ENCODE data around the gene SLC6A12. TPM values are rescaled to one million over a fixed set of nuclear protein-coding genes. Genes with fewer than 3 reads are reported as not detected.

The SLC6A12 gene
- polyA plus RNA-seq, 1 donor from 2014 or later: 0.15 TPM

- no peak overlapping the region for H3K4me3 ChIP-seq (ENCODE audit: low read length)
- no peak for TF ChIP-seq SMC3 (conservative IDR thresholded peaks at IDR 0.05; ENCODE audit: poor library complexity)
- TF ChIP-seq TAF1 (IDR thresholded peaks at IDR 0.05; ENCODE audit: low read depth): no peak
- TF ChIP-seq EP300 (conservative IDR thresholded peaks at IDR 0.05; ENCODE audit: poor library complexity, severe bottlenecking): no peak
- no peak for TF ChIP-seq EZH2 (IDR thresholded peaks at IDR 0.05; ENCODE audit: borderline replicate concordance, insufficient read depth, low read length, poor library complexity, severe bottlenecking)
- TF ChIP-seq CTCF (IDR thresholded peaks at IDR 0.05; ENCODE audit: poor library complexity, severe bottlenecking): no peak
- TF ChIP-seq MXI1 (conservative IDR thresholded peaks at IDR 0.05; ENCODE audit: poor library complexity, severe bottlenecking): no peak
- no peak for TF ChIP-seq POLR2AphosphoS5 (IDR thresholded peaks at IDR 0.05)
- TF ChIP-seq REST (IDR thresholded peaks at IDR 0.05; ENCODE audit: borderline replicate concordance): no peak
- TF ChIP-seq RAD21 (conservative IDR thresholded peaks at IDR 0.05): no peak
- H3K4me2 ChIP-seq (ENCODE audit: low read length): no peak overlapping the region
- no peak overlapping the region for H3K27ac ChIP-seq (ENCODE audit: low read length)
- no peaks in the 10 kb centered on the region for H3K79me2 ChIP-seq (replicated peaks; ENCODE audit: insufficient read depth, low read length)
- no peaks in the 10 kb centered on the region for H3K36me3 ChIP-seq (ENCODE audit: insufficient read depth, low read length)
- H3K9ac ChIP-seq (ENCODE audit: low read length): no peak overlapping the region
- no peaks in the 10 kb centered on the region for H3K9me3 ChIP-seq (ENCODE audit: low read length)
- no peaks in the 10 kb centered on the region for H3F3A ChIP-seq (ENCODE audit: insufficient read depth, low read length, poor library complexity, severe bottlenecking)
- no peaks in the 10 kb centered on the region for H4K20me1 ChIP-seq (ENCODE audit: insufficient read depth)
- no peaks in the 10 kb centered on the region for H3K9me2 ChIP-seq (ENCODE audit: insufficient read depth, low read length)
- H3K27me3 ChIP-seq (ENCODE audit: insufficient read depth, low read depth, low read length): no peaks in the 10 kb centered on the region
- H2AFZ ChIP-seq (ENCODE audit: low read depth, low read length): no peak overlapping the region
Observed at GRCh38 chr12:257521-258321, 43.8 kb upstream of the SLC6A12 start.

- H3F3A ChIP-seq (ENCODE audit: insufficient read depth, low read length, poor library complexity, severe bottlenecking): no peaks in the 10 kb centered on the region
- no peak overlapping the region for H3K9ac ChIP-seq (ENCODE audit: low read length)
- H3K79me2 ChIP-seq (replicated peaks; ENCODE audit: insufficient read depth, low read length): no peaks in the 10 kb centered on the region
- no peaks in the 10 kb centered on the region for H3K9me3 ChIP-seq (ENCODE audit: low read length)
- H3K9me2 ChIP-seq (ENCODE audit: insufficient read depth, low read length): no peaks in the 10 kb centered on the region
- no peaks in the 10 kb centered on the region for H3K36me3 ChIP-seq (ENCODE audit: insufficient read depth, low read length)
- no peak overlapping the region for H2AFZ ChIP-seq (ENCODE audit: low read depth, low read length)
- no peak overlapping the region for H3K4me3 ChIP-seq (ENCODE audit: low read length)
- no peak overlapping the region for H3K27ac ChIP-seq (ENCODE audit: low read length)
- TF ChIP-seq SMC3 (conservative IDR thresholded peaks at IDR 0.05; ENCODE audit: poor library complexity) (no peak), POLR2AphosphoS5 (IDR thresholded peaks at IDR 0.05) (no peak), RAD21 (conservative IDR thresholded peaks at IDR 0.05) (no peak), TAF1 (IDR thresholded peaks at IDR 0.05; ENCODE audit: low read depth) (no peak)
- no peak overlapping the region for H3K4me2 ChIP-seq (ENCODE audit: low read length)
- H3K27me3 ChIP-seq (ENCODE audit: insufficient read depth, low read depth, low read length): no peaks in the 10 kb centered on the region
- no peaks in the 10 kb centered on the region for H4K20me1 ChIP-seq (ENCODE audit: insufficient read depth)
Observed at GRCh38 chr12:256958-257357, 43.0 kb upstream of the SLC6A12 start.
